HEK293T (cell line): ENCODE measurements around the gene TMEM221.

Experiments used
- BHLHE40 ChIP-seq: fragments of 450-650 bp; IDR thresholded peaks from 2 replicates; pipeline ENCODE4 v1.6.1; 2016; ENCODE audit warnings: mild to moderate bottlenecking, moderate library complexity, borderline replicate concordance
- FOXA1 ChIP-seq: fragments of 450-650 bp; IDR thresholded peaks from 2 replicates; pipeline ENCODE4 v1.6.1; 2016; ENCODE audit warnings: mild to moderate bottlenecking
- FOXM1 ChIP-seq: fragments of 450-650 bp; IDR thresholded peaks from 2 replicates; pipeline ENCODE4 v1.6.1; 2017; ENCODE audit warnings: mild to moderate bottlenecking, borderline replicate concordance
- HDGF ChIP-seq: fragments of 450-650 bp; IDR thresholded peaks from 2 replicates; pipeline ENCODE4 v1.6.1; 2017; ENCODE audit warnings: antibody characterized with exemption, borderline replicate concordance
- SP1 ChIP-seq: fragments of 450-650 bp; IDR thresholded peaks from 2 replicates; pipeline ENCODE4 v1.6.1; 2017
- SUZ12 ChIP-seq: fragments of 450-650 bp; IDR thresholded peaks from 2 replicates; pipeline ENCODE4 v1.6.1; 2016; ENCODE audit warnings: mild to moderate bottlenecking
- TARDBP ChIP-seq: fragments of 450-650 bp; IDR thresholded peaks from 2 replicates; pipeline ENCODE4 v1.6.1; 2016

DNA sequence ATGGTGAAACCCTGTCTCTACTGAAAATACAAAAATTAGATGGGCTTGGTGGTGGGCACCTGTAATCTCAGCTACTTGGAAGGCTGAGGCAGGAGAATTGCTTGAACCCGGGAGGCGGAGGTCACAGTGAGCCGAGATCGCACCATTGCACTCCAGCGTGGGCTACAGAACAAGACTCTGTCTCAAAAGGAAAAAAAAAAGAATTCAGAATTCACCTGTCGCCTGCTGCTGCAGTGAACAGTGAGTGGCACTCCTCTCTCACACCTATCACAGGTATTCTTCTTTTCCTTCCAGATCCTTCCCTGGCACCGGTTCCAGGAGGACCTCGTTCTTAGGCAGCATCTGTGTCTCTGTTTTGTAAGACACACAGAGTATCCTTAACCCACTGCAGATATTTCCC lies 34.4 kb downstream of the TMEM221 start:
- TF ChIP-seq TARDBP (no peak), HDGF (no peak), BHLHE40 (no peak), SUZ12 (no peak), FOXM1 (no peak), SP1 (no peak), FOXA1 (no peak)
